Neural progenitor cell (in vitro differentiated cells): ENCODE data around the gene PPAT. TPM values are rescaled to one million over a fixed set of nuclear protein-coding genes. Genes with fewer than 3 reads are reported as not detected.
"Not testable (repeated sequence)": the region's sequence is repeated elsewhere in the genome, so short reads cannot be mapped to it uniquely, and the experiment has no call there.

Experiments
- DNase-seq: peaks from one replicate; pipeline ENCODE4 v3.0.0-alpha.2; 2016; ENCODE audit warnings: low spot score
- H2AFZ ChIP-seq: fragments of 200-600 bp; sonication (generic); replicated peaks from 2 replicates; pipeline ENCODE4 v1.6.1; 2016; ENCODE audit warnings: antibody characterized with exemption
- H3F3A ChIP-seq: fragments of 200-600 bp; sonication (generic); 2 replicates; pipeline ENCODE4 v1.6.1; 2016; ENCODE audit warnings: antibody characterized with exemption, low read depth
- H3K27ac ChIP-seq: fragments of 200-600 bp; sonication (generic); 2 replicates; pipeline ENCODE4 v1.5.1; 2016; ENCODE audit warnings: mild to moderate bottlenecking
- H3K27me3 ChIP-seq: fragments of 200-600 bp; sonication (generic); 2 replicates; pipeline ENCODE4 v1.6.1; 2016; ENCODE audit warnings: mild to moderate bottlenecking, moderate library complexity
- H3K36me3 ChIP-seq: fragments of 200-600 bp; sonication (generic); 2 replicates; pipeline ENCODE4 v1.5.1; 2016
- H3K4me1 ChIP-seq: fragments of 200-600 bp; sonication (generic); 2 replicates; pipeline ENCODE4 v1.6.1; 2016; ENCODE audit warnings: mixed run types
- H3K4me2 ChIP-seq: fragments of 200-600 bp; sonication (generic); 2 replicates; pipeline ENCODE4 v1.6.1; 2016
- H3K4me3 ChIP-seq: fragments of 200-600 bp; sonication (generic); 2 replicates; pipeline ENCODE4 v1.5.1; 2016
- H3K79me2 ChIP-seq: fragments of 200-600 bp; sonication (generic); 2 replicates; pipeline ENCODE4 v1.6.1; 2016; ENCODE audit warnings: low read depth
- H3K9ac ChIP-seq: fragments of 200-600 bp; sonication (generic); 2 replicates; pipeline ENCODE4 v1.6.1; 2016
- H3K9me3 ChIP-seq: fragments of 200-600 bp; sonication (generic); 2 replicates; pipeline ENCODE4 v1.5.1; 2016; ENCODE audit warnings: low read depth
- H4K20me1 ChIP-seq: fragments of 200-600 bp; sonication (generic); 2 replicates; pipeline ENCODE4 v1.6.1; 2016; ENCODE audit warnings: low read depth
- H3K27ac Mint-ChIP-seq: 3 replicates; pipeline ENCODE4 v1.8.0; 2021; ENCODE audit warnings: mixed read lengths
- H3K27me3 Mint-ChIP-seq: 2 replicates; pipeline ENCODE4 v1.8.0; 2022; ENCODE audit warnings: low read depth, mild to moderate bottlenecking, inconsistent platforms, moderate library complexity, mixed read lengths; ENCODE audit not compliant: insufficient read depth
- H3K36me3 Mint-ChIP-seq: 3 replicates; pipeline ENCODE4 v1.8.0; 2021; ENCODE audit warnings: mixed read lengths
- H3K4me1 Mint-ChIP-seq: 3 replicates; pipeline ENCODE4 v1.8.0; 2021; ENCODE audit warnings: mixed read lengths
- H3K4me3 Mint-ChIP-seq: 3 replicates; pipeline ENCODE4 v1.8.0; 2021; ENCODE audit warnings: mild to moderate bottlenecking, moderate library complexity, mixed read lengths
- H3K9me3 Mint-ChIP-seq: 3 replicates; pipeline ENCODE4 v1.8.0; 2020; ENCODE audit warnings: mixed read lengths
- CTCF ChIP-seq: fragments of 200-600 bp; sonication (generic); IDR thresholded peaks from 2 replicates; pipeline ENCODE4 v1.5.1; 2017; ENCODE audit warnings: antibody characterized with exemption, mild to moderate bottlenecking
- EZH2 ChIP-seq: fragments of 200-600 bp; sonication (generic); IDR thresholded peaks from 2 replicates; pipeline ENCODE4 v1.6.1; 2017; ENCODE audit warnings: antibody characterized with exemption, mild to moderate bottlenecking, moderate library complexity
- EZH2phosphoT487 ChIP-seq: fragments of 200-600 bp; sonication (generic); IDR thresholded peaks from 2 replicates; pipeline ENCODE4 v1.6.1; 2017; ENCODE audit warnings: antibody characterized with exemption
- total RNA-seq: library from RNA; depleted of rRNA; stranded (reverse); fragments of >200 nt; gene quantifications from 2 replicates; pipeline ENCODE4 v1.2.3, GENCODE V29; 2015; ENCODE audit warnings: low replicate concordance

PPAT gene
- total RNA-seq, 1 donor from 2014 or later, result 108 TPM

- H3K36me3 ChIP-seq, result peaks cover 10% of the 10 kb centered on the region
- H3K9me3 ChIP-seq, result no peaks in the 10 kb centered on the region
- no peak overlapping the region for H3K9ac ChIP-seq
- peaks cover 18% of the 10 kb centered on the region for H3K4me1 ChIP-seq
- Mint-ChIP-seq H3K27ac (no peak overlapping the region), H3K36me3 (peaks cover 19% of the 10 kb centered on the region), H3K4me1 (peaks cover 10% of the 10 kb centered on the region), H3K4me3 (no peak overlapping the region), H3K9me3 (peaks cover 4% of the 10 kb centered on the region), H3K27me3 (no peaks in the 10 kb centered on the region)
- no peak overlapping the region for H3K27ac ChIP-seq
- no peak for DNase-seq
- no peak overlapping the region for H3K4me2 ChIP-seq
- no peaks in the 10 kb centered on the region for H3K27me3 ChIP-seq
- H3K79me2 ChIP-seq, result no peaks in the 10 kb centered on the region
- TF ChIP-seq EZH2phosphoT487, result no peak
- TF ChIP-seq EZH2, result no peak
- no peak for TF ChIP-seq CTCF
- H3F3A ChIP-seq, result peaks cover 12% of the 10 kb centered on the region
- H3K4me3 ChIP-seq, result no peak overlapping the region
- no peak overlapping the region for H2AFZ ChIP-seq
- H4K20me1 ChIP-seq, result peaks cover 4% of the 10 kb centered on the region
Measured at GRCh38 chr4:56372774-56373173, 62.6 kb downstream of the PPAT start.

- H2AFZ ChIP-seq, result no peak overlapping the region
- H3K4me1 ChIP-seq, result peaks cover 18% of the 10 kb centered on the region
- H3F3A ChIP-seq, result peaks cover 12% of the 10 kb centered on the region
- DNase-seq, result peak; percentile 54
- no peaks in the 10 kb centered on the region for H3K9me3 ChIP-seq
- no peak overlapping the region for H3K9ac ChIP-seq
- peaks cover 10% of the 10 kb centered on the region for H3K4me1 Mint-ChIP-seq
- H3K9me3 Mint-ChIP-seq, result peaks cover 4% of the 10 kb centered on the region
- no peak overlapping the region for H3K27ac Mint-ChIP-seq
- no peaks in the 10 kb centered on the region for H3K27me3 ChIP-seq
- peak overlapping the region; percentile 15 for H3K27ac ChIP-seq
- no peak overlapping the region for H3K4me3 Mint-ChIP-seq
- peak overlapping the region; percentile 53 for H3K4me2 ChIP-seq
- H3K36me3 Mint-ChIP-seq, result peaks cover 19% of the 10 kb centered on the region
- H3K79me2 ChIP-seq, result no peaks in the 10 kb centered on the region
- TF ChIP-seq EZH2 (no peak), EZH2phosphoT487 (no peak), CTCF (no peak)
- H3K27me3 Mint-ChIP-seq, result no peaks in the 10 kb centered on the region
- H3K36me3 ChIP-seq, result peaks cover 10% of the 10 kb centered on the region
- no peak overlapping the region for H3K4me3 ChIP-seq
- peaks cover 4% of the 10 kb centered on the region for H4K20me1 ChIP-seq
Measured at GRCh38 chr4:56371426-56372220, 63.8 kb downstream of the PPAT start.

- Histone ChIP-seq H3K79me2 (no peaks in the 10 kb centered on the region), H3K27me3 (no peaks in the 10 kb centered on the region), H2AFZ (no peak overlapping the region), H4K20me1 (peaks cover 4% of the 10 kb centered on the region), H3K4me3 (no peak overlapping the region), H3K9me3 (no peaks in the 10 kb centered on the region), H3K36me3 (peaks cover 10% of the 10 kb centered on the region), H3K4me1 (peaks cover 18% of the 10 kb centered on the region), H3K9ac (no peak overlapping the region), H3K27ac (no peak overlapping the region), H3K4me2 (no peak overlapping the region), H3F3A (peaks cover 12% of the 10 kb centered on the region)
- Mint-ChIP-seq H3K27ac (no peak overlapping the region), H3K36me3 (peaks cover 17% of the 10 kb centered on the region), H3K4me1 (peaks cover 10% of the 10 kb centered on the region), H3K4me3 (no peak overlapping the region), H3K9me3 (peaks cover 6% of the 10 kb centered on the region), H3K27me3 (no peaks in the 10 kb centered on the region)
- peak; percentile 11 for DNase-seq
- no peak for TF ChIP-seq CTCF
- no peak for TF ChIP-seq EZH2phosphoT487
- TF ChIP-seq EZH2, result no peak
Measured at GRCh38 chr4:56370377-56370776, 65.0 kb downstream of the PPAT start.

GRCh38 chr4:56362981-56363380 lies 72.4 kb downstream of the PPAT start:
- not testable (repeated sequence) for DNase-seq, H3K27me3 ChIP-seq, H3K4me3 ChIP-seq, H3K79me2 ChIP-seq, H3K36me3 ChIP-seq, H3K27ac Mint-ChIP-seq, H3K4me1 Mint-ChIP-seq, H3F3A ChIP-seq, H4K20me1 ChIP-seq, H3K27me3 Mint-ChIP-seq, H2AFZ ChIP-seq, H3K4me3 Mint-ChIP-seq, H3K4me1 ChIP-seq, H3K4me2 ChIP-seq, H3K27ac ChIP-seq, H3K9ac ChIP-seq
- H3K9me3 ChIP-seq, result peaks cover 14% of the 10 kb centered on the region
- H3K9me3 Mint-ChIP-seq, result peaks cover 29% of the 10 kb centered on the region
- H3K36me3 Mint-ChIP-seq, result peaks cover 25% of the 10 kb centered on the region
